ENCODE data around the gene NR1H4.

The NR1H4 gene

GRCh38 chr12:100468126-100468525 lies 5.5 kb upstream of the NR1H4 start:
- H3F3A ChIP-seq (ENCODE audit: insufficient read depth, low read length): no peaks in the 10 kb centered on the region
- no peaks in the 10 kb centered on the region for H3K4me1 ChIP-seq (ENCODE audit: insufficient read depth, low read length, severe bottlenecking)
- no peaks in the 10 kb centered on the region for H3K36me3 ChIP-seq (ENCODE audit: insufficient read depth, low read length)
- H3K27ac ChIP-seq (ENCODE audit: low read depth, low read length, poor library complexity, severe bottlenecking): no peak overlapping the region
- H3K79me2 ChIP-seq (ENCODE audit: insufficient read depth, low read length): no peaks in the 10 kb centered on the region
- H3K4me3 ChIP-seq (ENCODE audit: low read depth, low read length, poor library complexity, severe bottlenecking): no peak overlapping the region
- no peaks in the 10 kb centered on the region for H3K9me2 ChIP-seq (ENCODE audit: low read depth, low read length)
- no peak overlapping the region for H2AFZ ChIP-seq (ENCODE audit: low read length)
- no peak overlapping the region for H3K9ac ChIP-seq (ENCODE audit: low read length)
- no peaks in the 10 kb centered on the region for H3K27me3 ChIP-seq (ENCODE audit: insufficient read depth, low read length)
- H3K4me2 ChIP-seq (ENCODE audit: low read length): no peak overlapping the region
- no peaks in the 10 kb centered on the region for H4K20me1 ChIP-seq (ENCODE audit: insufficient read depth, low read length)
- H3K9me3 ChIP-seq (ENCODE audit: low read length): no peaks in the 10 kb centered on the region
- TF ChIP-seq EZH2 (IDR thresholded peaks at IDR 0.05; ENCODE audit: borderline replicate concordance, low read length) (no peak), CTCF (IDR thresholded peaks at IDR 0.05; ENCODE audit: low read length) (no peak)

GRCh38 chr12:100472325-100472724 lies 1.3 kb upstream of the NR1H4 start:
- Histone ChIP-seq H3K9me3 (ENCODE audit: low read length) (no peaks in the 10 kb centered on the region), H3K9ac (ENCODE audit: low read length) (no peak overlapping the region), H2AFZ (ENCODE audit: low read length) (no peak overlapping the region), H3K4me2 (ENCODE audit: low read length) (no peak overlapping the region), H3K27ac (ENCODE audit: low read depth, low read length, poor library complexity, severe bottlenecking) (no peak overlapping the region), H4K20me1 (ENCODE audit: insufficient read depth, low read length) (no peaks in the 10 kb centered on the region), H3K27me3 (ENCODE audit: insufficient read depth, low read length) (no peaks in the 10 kb centered on the region), H3F3A (ENCODE audit: insufficient read depth, low read length) (no peaks in the 10 kb centered on the region), H3K4me1 (ENCODE audit: insufficient read depth, low read length, severe bottlenecking) (no peaks in the 10 kb centered on the region), H3K79me2 (ENCODE audit: insufficient read depth, low read length) (no peaks in the 10 kb centered on the region), H3K4me3 (ENCODE audit: low read depth, low read length, poor library complexity, severe bottlenecking) (no peak overlapping the region), H3K36me3 (ENCODE audit: insufficient read depth, low read length) (no peaks in the 10 kb centered on the region), H3K9me2 (ENCODE audit: low read depth, low read length) (no peaks in the 10 kb centered on the region)
- TF ChIP-seq EZH2 (IDR thresholded peaks at IDR 0.05; ENCODE audit: borderline replicate concordance, low read length): no peak
- TF ChIP-seq CTCF (IDR thresholded peaks at IDR 0.05; ENCODE audit: low read length): no peak

GRCh38 chr12:100473050-100473715 lies 483 bp upstream of the NR1H4 start:
- TF ChIP-seq CTCF (IDR thresholded peaks at IDR 0.05; ENCODE audit: low read length) (no peak), EZH2 (IDR thresholded peaks at IDR 0.05; ENCODE audit: borderline replicate concordance, low read length) (no peak)

More at GRCh38 chr12:100473050-100473715, 483 bp upstream of the NR1H4 start:
- H3K36me3 ChIP-seq (ENCODE audit: insufficient read depth, low read length): no peaks in the 10 kb centered on the region
- H3K9me2 ChIP-seq (ENCODE audit: low read depth, low read length): no peaks in the 10 kb centered on the region
- no peak overlapping the region for H3K4me3 ChIP-seq (ENCODE audit: low read depth, low read length, poor library complexity, severe bottlenecking)
- H3K9ac ChIP-seq (ENCODE audit: low read length): no peak overlapping the region
- no peaks in the 10 kb centered on the region for H3F3A ChIP-seq (ENCODE audit: insufficient read depth, low read length)
- H4K20me1 ChIP-seq (ENCODE audit: insufficient read depth, low read length): no peaks in the 10 kb centered on the region
- H3K27me3 ChIP-seq (ENCODE audit: insufficient read depth, low read length): no peaks in the 10 kb centered on the region
- no peak overlapping the region for H2AFZ ChIP-seq (ENCODE audit: low read length)
- H3K79me2 ChIP-seq (ENCODE audit: insufficient read depth, low read length): no peaks in the 10 kb centered on the region
- H3K4me2 ChIP-seq (ENCODE audit: low read length): no peak overlapping the region
- no peaks in the 10 kb centered on the region for H3K9me3 ChIP-seq (ENCODE audit: low read length)
- H3K27ac ChIP-seq (ENCODE audit: low read depth, low read length, poor library complexity, severe bottlenecking): no peak overlapping the region
- no peaks in the 10 kb centered on the region for H3K4me1 ChIP-seq (ENCODE audit: insufficient read depth, low read length, severe bottlenecking)
